ENCODE results near the gene INPPL1.
"Not testable (repeated sequence)": the region's sequence is repeated elsewhere in the genome, so short reads cannot be mapped to it uniquely, and the experiment has no call there.

The INPPL1 gene

GRCh38 chr11:72244361-72245262 lies 20.0 kb downstream of the INPPL1 start:
- DNase-seq: no peak

DNA sequence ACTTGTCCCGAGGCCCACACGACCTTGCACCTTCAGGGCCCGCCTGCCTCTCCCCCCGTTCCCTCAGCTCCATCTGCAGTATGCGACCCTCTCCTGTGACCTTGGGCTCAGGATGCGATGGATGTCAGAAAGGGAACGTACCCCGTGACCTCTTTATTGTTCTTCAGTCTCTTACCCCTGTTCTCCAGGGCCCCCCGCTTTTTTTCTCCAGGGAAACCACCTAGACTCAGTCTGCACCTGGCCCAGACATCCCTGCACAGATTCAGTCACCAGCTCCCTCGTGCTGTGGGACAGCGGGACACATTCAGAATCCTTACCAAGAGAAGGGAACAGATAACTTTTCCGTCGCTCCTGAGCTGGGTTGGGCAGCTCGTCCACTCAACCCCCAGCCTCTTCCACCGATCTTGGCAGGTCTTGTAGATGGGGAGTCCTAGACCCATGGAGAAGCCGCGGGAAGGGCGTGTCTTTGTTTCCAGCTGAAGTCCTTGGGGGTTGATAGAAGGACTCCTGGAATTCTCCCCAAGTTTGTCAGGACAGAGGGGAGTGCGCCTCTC lies 20.8 kb downstream of the INPPL1 start:
- no peak for DNase-seq

GRCh38 chr11:72247584-72247983 lies 23.0 kb downstream of the INPPL1 start:
- DNase-seq: no peak

DNA sequence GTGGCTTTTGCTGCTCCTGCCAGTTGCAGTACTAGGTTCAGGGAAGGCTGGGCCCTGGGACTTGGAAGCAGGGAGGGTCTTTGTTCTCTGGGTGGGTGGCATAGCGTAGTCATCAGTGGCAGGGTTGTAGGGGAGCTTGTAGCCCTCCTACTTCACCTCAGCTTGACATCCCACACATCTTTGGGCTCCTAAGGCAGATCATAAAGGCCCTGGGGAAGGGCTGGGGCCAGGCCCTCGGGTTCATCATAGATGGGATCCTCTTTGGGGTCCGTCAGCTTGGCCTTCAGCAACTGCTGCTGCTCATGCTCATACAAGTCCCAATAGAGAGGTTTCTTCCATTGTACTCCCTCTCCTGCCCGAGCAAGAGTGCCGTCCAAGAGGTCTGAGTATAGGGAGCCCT lies 25.4 kb downstream of the INPPL1 start:
- DNase-seq: no peak

DNA sequence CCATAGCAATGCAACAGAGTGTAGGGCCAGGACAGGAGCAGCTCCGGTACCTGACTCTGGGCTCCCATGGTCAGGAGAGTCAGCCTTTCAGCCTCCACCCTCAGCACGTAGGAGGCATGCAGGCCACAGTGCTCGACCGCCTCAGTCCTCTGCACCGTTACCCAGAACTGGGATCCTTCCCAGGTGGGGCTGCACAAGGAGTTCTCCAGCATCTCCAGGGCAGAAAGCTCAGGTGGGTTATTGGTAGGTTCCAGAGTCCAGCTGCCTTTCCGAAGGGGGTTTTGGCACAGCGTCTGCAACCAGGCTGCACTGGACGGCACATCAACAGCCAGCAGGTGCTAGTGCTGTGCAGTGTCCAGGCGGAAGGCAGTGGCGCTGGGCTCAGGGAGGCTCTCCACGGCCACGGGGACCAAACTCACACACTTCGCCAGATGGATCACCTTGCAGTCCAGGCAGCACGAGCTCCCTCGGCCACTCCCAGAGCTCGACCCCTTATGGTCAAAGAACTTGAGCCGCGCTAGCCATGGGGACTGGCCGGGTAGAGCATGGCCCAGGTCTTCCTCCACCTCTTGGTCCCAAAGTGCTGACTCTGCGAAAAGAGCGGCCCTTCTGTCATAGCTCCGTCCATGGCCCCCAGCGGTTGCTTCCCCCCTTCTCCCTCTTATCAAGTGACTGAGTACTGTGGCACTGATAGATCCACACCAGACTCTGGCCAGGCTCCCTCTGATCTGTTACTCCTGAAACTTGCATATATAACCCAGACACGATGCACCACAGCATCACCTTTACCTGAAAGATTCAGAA lies 26.3 kb downstream of the INPPL1 start:
- no peak for DNase-seq

- DNase-seq: no peak
Measured at GRCh38 chr11:72251614-72252013, 27.0 kb downstream of the INPPL1 start.

DNA sequence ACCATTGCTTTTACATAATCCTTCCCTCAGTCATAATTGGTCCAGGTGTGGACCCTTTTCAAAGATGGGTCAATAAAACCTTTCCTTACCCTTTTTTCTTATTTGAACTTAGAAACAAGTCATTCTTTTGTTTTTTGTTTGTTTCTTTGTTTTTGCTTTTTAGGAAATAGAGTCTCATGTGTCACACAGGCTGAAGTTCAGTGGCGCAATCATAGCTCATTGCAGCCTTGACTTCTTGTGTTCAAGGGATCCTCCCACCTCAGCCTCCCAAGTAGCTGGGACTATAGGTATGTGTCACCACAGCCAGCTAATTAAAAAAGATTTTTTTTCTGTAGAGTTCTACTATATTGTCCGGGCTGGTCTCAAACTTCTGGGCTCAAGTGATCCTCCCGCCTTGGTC lies 28.8 kb downstream of the INPPL1 start:
- no peak for DNase-seq

DNA sequence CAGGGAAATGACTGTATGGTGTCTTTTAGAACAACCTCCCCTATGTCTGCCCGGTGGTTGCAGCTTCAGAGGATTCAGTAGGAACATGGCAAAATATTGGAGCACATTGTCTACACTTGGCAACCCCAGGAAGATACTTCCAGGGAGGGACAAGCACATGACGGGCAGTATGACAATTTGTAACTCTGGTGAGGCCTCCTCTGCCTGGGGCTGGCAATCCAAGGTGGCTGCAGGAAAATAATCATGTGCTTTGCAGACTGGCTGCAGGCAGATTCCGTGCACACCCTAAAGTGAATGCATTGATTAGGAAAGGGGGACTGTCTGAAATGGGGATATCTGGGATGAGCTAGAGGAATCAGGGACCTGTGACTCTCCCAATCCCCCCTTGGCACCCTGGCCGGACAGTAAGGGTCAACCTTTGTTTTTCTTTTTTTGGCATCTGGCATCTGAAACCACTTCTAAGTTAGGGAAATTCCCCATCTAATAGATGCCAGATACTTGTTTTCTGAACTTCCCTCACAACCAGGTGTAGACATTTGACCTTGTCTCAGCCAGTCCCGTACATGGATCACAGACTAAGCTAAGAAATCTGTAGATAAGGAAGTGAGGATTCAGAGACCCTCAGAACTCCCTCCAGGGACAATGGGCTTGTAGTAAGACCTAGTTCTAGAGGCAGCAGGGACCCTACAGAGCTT lies 29.9 kb downstream of the INPPL1 start:
- DNase-seq: no peak

DNA sequence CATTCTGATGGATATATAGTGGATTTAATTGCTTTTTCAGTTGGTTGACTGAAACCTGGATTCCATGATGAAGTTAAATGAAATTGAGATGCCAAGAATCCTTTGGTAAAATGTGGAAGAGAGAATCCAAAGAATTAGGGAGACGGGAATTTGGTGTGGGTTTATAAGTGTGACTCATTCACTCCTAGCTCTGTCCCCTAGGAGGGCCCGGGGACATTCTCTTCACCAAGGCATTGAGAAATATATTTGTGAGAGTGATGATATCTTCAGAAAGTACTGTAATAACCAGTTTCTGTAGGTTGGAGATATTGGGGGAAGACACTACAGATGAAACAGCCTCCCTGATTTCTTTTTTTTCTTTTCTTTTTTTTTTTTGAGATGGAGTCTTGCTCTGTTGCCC lies 33.0 kb downstream of the INPPL1 start:
- no peak for DNase-seq

DNA sequence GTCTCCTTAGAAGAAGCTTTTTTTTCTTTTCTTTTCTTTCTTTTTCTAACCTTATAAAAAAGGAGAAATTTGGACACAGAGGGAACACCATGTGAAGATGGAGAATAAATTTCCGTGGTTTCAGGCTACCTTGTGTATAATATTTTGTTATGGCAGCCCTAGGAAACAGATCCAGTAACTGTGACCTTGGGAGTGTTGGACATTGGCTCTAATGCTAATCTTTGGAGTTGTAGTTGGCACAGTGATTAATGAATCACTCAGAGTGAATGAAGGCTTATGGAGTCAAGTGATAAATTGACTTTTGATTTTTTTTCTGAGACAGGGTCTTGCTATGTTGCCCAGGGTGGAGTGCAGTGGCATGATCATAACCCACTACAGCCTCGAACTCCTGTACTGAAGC lies 34.9 kb downstream of the INPPL1 start:
- no peak for DNase-seq

DNA sequence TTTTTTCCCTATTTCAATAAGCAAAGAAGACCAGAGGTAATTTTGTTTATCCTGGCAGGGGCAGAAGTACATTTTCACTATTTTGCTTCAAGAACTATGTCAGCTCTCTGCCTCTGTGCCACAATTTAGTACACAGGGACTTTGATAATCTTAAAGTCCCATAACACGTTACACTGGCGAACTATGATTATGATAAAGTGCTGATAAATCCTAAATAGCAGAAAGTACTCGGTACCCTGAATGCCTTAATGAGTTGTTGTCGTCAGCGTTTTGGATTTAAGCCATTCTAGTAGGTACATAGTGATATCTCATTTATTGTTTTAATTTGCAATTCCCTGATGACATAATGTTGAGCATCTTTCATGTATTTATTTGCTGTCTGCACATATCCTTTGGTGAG lies 36.0 kb downstream of the INPPL1 start:
- no peak for DNase-seq

GRCh38 chr11:72263361-72263760 lies 38.8 kb downstream of the INPPL1 start:
- no peak for DNase-seq

DNA sequence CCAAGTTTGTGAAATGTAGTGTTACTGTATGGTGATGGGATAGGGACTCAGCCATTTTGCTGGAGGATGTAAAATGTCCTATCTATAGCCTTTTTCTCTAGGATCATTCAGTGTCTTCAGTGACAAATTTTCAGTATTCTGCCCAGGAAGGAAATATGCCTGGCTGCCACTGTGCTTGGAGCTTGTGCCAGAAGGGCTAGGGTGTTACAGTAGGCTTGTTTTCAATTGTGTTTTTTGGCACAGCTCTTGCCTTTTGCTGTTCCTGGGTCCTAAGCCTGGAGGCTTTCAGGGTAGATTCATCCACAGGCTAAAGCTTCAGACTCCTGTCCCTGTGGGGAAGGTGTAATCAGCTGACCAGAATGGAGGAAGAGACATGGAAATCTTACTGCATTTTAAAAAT lies 41.4 kb downstream of the INPPL1 start:
- DNase-seq: no peak

GRCh38 chr11:72266960-72267359 lies 42.4 kb downstream of the INPPL1 start:
- DNase-seq: not testable (repeated sequence)

DNA sequence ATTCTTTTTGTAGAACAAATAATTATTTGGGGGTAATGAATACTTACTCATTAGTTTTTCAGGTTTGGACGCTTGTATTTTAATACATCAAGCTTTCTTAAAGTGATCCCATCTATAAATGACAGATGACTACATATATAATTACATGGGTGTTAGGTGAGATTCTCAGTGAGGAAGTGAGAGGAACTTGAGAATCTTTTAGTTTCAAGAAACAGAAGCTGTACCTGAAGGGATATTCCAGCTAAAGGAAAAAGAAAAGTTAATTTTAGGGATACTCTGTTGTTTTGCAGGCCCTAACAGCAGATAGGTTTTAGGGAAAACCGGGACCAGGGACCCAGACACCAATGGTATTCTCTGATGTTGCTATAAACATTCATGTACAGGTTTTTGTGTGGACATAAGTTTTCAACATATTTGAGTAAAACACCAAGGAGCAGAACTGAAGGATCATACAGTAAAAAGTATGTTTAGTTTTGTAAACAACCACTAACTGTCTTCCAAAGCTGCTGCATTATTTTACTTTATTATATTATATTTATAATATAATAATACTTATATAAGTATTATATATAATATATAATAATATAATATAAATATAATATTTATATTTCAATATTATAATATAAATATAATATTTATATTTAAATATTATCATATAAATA lies 43.5 kb downstream of the INPPL1 start:
- no peak for DNase-seq

DNA sequence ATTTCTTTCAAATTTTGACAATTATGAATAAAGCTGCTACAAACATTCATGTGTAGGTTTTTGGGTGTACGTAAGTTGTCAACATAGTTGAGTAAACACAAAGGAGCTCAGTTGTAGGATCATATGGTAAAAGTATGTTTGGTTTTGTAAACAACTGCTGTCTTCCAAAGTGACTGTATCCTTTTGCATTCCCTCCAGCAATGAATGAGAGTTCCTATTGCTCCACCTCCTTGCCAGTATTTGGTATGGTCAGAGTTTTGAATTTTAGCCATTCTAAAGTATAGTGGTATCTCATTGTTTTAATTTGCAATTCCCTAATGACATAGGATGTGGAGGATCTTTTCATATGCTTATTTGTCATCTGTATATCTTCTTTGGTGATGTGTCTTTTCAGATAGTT lies 47.4 kb downstream of the INPPL1 start:
- DNase-seq: no peak

- no peak for DNase-seq
Measured at GRCh38 chr11:72274435-72274834, 49.9 kb downstream of the INPPL1 start.

DNA sequence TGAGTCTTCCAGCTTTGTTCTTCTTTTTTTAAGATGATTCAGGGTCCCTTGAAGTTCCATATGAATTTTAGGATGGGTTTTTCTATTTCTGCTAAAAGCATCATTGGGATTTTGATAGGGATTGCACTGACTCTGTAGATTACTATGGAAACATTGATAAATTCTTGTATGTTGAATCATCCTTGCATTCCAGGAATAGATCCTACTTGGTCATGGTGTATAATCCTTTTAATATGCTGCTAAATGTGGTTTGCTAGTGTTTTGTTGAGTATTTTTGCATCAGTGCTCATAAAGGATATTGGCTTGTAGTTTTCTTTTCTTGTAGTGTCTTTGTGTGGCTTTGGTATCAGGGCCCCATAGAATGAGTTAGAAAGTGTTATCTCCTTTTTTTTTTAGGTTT lies 54.3 kb downstream of the INPPL1 start:
- DNase-seq: no peak

GRCh38 chr11:72280037-72280436 lies 55.5 kb downstream of the INPPL1 start:
- DNase-seq: no peak

DNA sequence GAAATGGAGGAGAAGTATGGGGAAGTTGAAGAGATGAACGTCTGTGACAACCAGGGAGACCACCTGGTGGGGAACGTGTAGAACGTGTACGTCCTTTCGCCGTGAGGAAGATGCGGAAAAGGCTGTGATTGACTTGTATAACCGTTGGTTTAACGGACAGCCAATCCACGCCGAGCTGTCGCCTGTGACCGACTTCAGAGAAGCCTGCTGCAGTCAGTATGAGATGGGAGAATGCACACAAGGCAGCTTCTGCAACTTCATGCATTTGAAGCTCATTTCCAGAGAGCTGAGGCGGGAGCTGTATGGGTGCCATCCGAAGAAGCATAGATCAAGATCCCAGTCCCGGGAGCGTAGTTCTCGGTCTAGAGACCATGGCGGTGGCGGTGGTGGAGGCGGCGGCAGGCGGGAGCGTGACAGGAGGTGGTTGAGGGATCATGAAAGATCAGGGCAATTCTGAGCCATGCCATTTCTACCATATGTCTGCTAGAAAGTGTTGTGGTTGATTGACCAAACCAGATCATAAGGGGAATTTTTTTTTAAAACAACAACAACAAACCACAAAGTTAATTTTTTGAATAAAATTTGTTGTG lies 56.3 kb downstream of the INPPL1 start:
- DNase-seq: no peak

GRCh38 chr11:72283947-72284346 lies 59.4 kb downstream of the INPPL1 start:
- DNase-seq: no peak

DNA sequence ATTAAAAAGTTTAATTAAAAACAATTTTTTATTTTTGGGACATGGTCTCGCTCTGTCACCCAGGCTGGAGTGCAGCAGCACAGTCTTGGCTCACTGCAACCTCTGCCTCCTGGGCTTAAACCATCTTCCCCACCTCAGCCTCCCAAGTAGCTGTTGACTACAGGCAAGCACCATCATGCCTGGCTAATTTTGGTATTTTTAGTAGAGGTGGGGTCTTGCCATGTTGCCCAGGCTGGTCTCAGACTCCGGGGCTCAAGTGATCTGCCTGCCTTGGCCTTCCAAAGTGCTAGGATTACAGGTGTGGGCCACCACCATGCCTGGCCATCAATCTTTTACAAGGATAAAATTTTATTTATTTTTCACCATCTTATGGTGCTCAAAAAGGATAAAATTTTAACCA lies 62.7 kb downstream of the INPPL1 start:
- no peak for DNase-seq
